ENCODE data around the gene NTRK1. TPM values are rescaled to one million over a fixed set of nuclear protein-coding genes. Genes with fewer than 3 reads are reported as not detected.

Gene NTRK1
- total RNA-seq, 2 experiments from 2014 or later: 2.8 to 8.8 TPM

DNA sequence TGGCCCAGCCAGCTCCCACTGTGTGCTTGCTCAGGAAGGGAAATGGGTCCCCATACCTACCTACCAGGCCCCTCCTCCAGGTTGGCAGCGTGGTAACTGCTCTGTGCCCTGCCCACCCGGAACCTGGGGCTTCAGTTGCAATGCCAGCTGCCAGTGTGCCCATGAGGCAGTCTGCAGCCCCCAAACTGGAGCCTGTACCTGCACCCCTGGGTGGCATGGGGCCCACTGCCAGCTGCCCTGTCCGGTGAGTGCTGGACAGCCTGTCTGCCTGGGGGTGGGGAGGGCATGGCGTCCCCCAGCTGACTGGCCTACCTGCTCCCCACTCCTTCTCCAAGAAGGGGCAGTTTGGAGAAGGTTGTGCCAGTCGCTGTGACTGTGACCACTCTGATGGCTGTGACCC is 49.0 kb downstream of the NTRK1 start:
- CTCF ChIA-PET: interaction anchor here (0.9 to 3.3 kb wide), 10 partner anchors 15 to 184 kb away, joined by 3 to 56 read pairs (median 4); partner anchors contain the start of genes LRRC71 and PEAR1
- Mint-ChIP-seq H3K4me3 (no peak overlapping the region), H3K9me3 (ENCODE audit: low read depth) (no peaks in the 10 kb centered on the region), H3K27ac (no peak overlapping the region), H3K27me3 (peaks cover 16% of the 10 kb centered on the region), H3K4me1 (no peaks in the 10 kb centered on the region), H3K36me3 (no peaks in the 10 kb centered on the region)
- no peak for DNase-seq
- ATAC-seq: no peak

DNA sequence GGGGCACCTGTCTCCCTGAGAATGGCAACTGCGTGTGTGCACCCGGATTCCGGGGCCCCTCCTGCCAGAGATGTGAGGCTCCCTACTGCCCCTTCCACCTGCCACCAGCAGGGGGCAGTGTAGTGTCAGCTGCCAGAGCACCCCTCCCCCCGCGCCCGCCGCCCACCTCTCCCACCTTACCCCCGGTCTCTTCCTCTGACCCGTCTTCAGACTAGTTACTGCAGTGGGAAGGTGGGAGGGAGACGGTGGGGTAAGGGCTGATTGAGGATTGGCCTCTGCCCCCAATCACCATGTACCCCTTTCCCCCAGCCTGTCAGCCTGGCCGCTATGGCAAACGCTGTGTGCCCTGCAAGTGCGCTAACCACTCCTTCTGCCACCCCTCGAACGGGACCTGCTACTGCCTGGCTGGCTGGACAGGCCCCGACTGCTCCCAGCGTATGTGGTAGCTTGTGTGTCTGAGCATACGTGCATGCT is 49.7 kb downstream of the NTRK1 start:
- ATAC-seq: peak; percentile 66
- DNase-seq: peak; percentile 65
- Mint-ChIP-seq H3K36me3 (no peaks in the 10 kb centered on the region), H3K4me3 (no peak overlapping the region), H3K27me3 (peaks cover 21% of the 10 kb centered on the region), H3K27ac (no peak overlapping the region), H3K4me1 (no peaks in the 10 kb centered on the region), H3K9me3 (ENCODE audit: low read depth) (no peaks in the 10 kb centered on the region)
- CTCF ChIA-PET: interaction anchor here (0.7 to 3.3 kb wide), 14 partner anchors 14 to 180 kb away, joined by 3 to 56 read pairs (median 4); partner anchors contain the start of genes LRRC71 and PEAR1

DNA sequence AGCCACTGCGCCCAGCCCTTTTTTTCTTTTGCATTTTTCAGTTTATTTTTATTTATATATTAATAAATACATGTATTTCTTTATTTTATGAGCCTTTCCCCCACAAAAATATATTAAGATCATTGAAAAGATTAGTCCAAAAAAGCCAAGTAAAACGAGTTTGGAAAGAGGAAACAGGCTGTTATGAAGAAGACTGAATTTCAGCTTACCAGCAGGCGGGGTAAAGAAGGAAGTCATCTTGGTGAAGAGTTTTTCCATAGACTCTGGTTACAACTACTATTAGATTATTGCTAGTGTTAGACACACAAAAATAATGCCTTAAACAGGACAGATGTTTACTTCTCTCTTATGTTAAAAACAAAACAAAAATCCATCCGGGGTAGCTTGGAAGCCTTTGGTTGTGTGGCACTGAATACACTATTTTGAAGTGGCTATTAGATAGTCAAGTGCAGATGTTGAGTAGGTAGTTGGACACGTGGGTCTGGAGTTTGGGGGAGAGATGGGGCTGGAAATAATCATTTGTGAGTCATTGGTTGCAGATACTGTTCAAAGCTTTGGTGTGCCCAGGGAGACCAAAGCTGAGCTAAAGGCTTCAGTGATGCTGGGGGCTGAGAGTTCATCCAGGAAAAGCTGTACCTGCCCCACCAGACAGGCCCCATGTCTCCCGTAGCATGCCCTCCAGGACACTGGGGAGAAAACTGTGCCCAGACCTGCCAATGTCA is 51.1 kb downstream of the NTRK1 start:
- H3K27me3 Mint-ChIP-seq: peaks cover 32% of the 10 kb centered on the region
- DNase-seq: no peak
- no peaks in the 10 kb centered on the region for H3K4me1 Mint-ChIP-seq
- H3K36me3 Mint-ChIP-seq: no peaks in the 10 kb centered on the region
- ATAC-seq: no peak
- no peak overlapping the region for H3K27ac Mint-ChIP-seq
- CTCF ChIA-PET: interaction anchor here (1.0 to 3.3 kb wide), 8 partner anchors 13 to 163 kb away, joined by 3 to 56 read pairs (median 4); partner anchors contain the start of gene LRRC71
- H3K4me3 Mint-ChIP-seq: no peak overlapping the region
- no peaks in the 10 kb centered on the region for H3K9me3 Mint-ChIP-seq (ENCODE audit: low read depth)

DNA sequence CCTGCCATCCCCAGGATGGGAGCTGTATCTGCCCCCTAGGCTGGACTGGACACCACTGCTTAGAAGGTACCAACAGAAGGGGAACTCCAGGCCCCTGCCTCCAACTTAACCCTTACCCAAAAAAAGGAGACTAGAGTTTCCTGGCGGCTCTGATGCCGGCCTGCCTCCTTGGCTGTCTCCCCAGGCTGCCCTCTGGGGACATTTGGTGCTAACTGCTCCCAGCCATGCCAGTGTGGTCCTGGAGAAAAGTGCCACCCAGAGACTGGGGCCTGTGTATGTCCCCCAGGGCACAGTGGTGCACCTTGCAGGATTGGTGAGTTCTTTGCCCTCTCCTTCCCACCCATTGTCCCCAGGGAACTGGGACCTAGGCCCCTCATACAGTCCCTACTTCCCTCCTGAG is 51.6 kb downstream of the NTRK1 start:
- H3K27ac Mint-ChIP-seq: no peak overlapping the region
- no peaks in the 10 kb centered on the region for H3K4me1 Mint-ChIP-seq
- no peaks in the 10 kb centered on the region for H3K9me3 Mint-ChIP-seq (ENCODE audit: low read depth)
- H3K4me3 Mint-ChIP-seq: no peak overlapping the region
- CTCF ChIA-PET: interaction anchor here (1.0 to 3.3 kb wide), 7 partner anchors 12 to 162 kb away, joined by 3 to 56 read pairs (median 3); partner anchors contain the start of gene LRRC71
- DNase-seq (no peak), ATAC-seq (no peak)
- H3K27me3 Mint-ChIP-seq: peaks cover 37% of the 10 kb centered on the region
- no peaks in the 10 kb centered on the region for H3K36me3 Mint-ChIP-seq

DNA sequence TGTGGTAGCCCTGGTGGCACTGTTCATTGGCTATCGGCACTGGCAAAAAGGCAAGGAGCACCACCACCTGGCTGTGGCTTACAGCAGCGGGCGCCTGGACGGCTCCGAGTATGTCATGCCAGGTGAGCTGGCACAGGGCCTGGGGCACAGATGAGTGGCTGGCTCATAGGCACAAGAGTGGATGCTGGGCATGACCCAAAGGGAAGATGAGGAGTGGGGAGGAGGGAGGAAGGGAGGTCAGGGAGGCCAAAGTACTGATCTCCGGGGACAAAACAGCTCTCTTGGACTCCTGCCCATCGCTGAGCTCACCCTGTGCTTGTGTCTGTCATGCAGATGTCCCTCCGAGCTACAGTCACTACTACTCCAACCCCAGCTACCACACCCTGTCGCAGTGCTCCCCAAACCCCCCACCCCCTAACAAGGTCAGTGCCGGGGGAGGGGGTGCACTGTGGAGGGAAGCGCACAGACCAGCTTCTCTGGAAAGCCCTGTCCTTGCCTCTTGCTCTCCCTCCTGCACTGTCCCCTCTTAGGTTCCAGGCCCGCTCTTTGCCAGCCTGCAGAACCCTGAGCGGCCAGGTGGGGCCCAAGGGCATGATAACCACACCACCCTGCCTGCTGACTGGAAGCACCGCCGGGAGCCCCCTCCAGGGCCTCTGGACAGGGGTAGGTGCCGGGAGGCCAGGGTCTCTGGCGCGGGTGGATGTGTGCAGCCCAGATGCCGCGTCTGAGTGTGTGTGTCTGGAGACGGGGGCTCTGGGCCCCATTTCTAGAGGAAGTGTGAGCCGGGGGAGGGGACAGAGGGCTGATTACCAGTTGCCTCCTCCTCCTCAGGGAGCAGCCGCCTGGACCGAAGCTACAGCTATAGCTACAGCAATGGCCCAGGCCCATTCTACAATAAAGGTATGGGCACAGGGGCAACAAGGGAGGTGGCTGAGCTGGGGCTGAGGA is 52.5 kb downstream of the NTRK1 start:
- DNase-seq: no peak
- H3K27ac Mint-ChIP-seq: no peak overlapping the region
- H3K9me3 Mint-ChIP-seq (ENCODE audit: low read depth): no peaks in the 10 kb centered on the region
- CTCF ChIA-PET: interaction anchor here (1.2 to 1.6 kb wide), 3 partner anchors 14 to 161 kb away, joined by 3 to 4 read pairs (median 3); no protein-coding TSS in a partner anchor
- no peaks in the 10 kb centered on the region for H3K36me3 Mint-ChIP-seq
- no peak overlapping the region for H3K4me3 Mint-ChIP-seq
- no peaks in the 10 kb centered on the region for H3K4me1 Mint-ChIP-seq
- peaks cover 41% of the 10 kb centered on the region for H3K27me3 Mint-ChIP-seq
- no peak for ATAC-seq

DNA sequence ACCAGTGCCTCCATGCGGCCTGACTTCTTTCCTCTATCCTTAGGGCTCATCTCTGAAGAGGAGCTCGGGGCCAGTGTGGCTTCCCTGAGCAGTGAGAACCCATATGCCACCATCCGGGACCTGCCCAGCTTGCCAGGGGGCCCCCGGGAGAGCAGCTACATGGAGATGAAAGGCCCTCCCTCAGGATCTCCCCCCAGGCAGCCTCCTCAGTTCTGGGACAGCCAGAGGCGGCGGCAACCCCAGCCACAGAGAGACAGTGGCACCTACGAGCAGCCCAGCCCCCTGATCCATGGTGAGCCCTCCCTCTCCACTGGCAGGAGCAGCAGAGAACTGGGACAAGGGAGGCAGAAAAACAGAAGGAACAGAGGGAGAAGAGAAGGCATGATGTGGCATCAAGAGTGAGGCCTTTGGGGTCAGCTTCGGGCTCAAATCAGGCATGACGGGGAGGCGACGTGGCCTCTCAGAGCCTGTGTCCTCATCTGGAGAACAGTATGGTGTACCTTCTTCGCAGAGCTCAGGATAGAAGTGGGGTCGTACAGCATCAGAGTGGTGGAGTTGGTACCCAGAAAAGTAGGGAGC is 53.2 kb downstream of the NTRK1 start:
- Mint-ChIP-seq H3K27ac (no peak overlapping the region), H3K36me3 (no peaks in the 10 kb centered on the region), H3K4me3 (no peak overlapping the region), H3K27me3 (peaks cover 48% of the 10 kb centered on the region), H3K9me3 (ENCODE audit: low read depth) (no peaks in the 10 kb centered on the region), H3K4me1 (no peaks in the 10 kb centered on the region)
- no peak for DNase-seq
- CTCF ChIA-PET: interaction anchor here (1.2 to 1.6 kb wide), 3 partner anchors 13 to 160 kb away, joined by 3 to 4 read pairs (median 3); no protein-coding TSS in a partner anchor
- no peak for ATAC-seq

DNA sequence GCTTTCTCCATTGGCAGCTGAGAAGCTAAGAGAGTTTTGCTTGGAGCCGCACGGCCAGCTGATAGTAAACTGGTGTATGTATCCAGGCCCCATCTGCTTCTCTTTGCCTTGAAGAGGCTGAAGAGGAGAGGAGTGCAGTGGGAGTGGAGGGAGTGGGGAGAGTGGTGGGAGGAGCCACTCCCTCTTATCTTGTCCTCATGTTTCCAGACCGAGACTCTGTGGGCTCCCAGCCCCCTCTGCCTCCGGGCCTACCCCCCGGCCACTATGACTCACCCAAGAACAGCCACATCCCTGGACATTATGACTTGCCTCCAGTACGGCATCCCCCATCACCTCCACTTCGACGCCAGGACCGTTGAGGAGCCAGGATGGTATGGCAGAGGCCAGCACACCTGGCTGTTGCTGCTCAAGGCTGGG is 53.8 kb downstream of the NTRK1 start:
- no peak for DNase-seq
- CTCF ChIA-PET: no interaction called here
- Mint-ChIP-seq H3K4me1 (no peaks in the 10 kb centered on the region), H3K36me3 (no peaks in the 10 kb centered on the region), H3K4me3 (no peak overlapping the region), H3K9me3 (ENCODE audit: low read depth) (no peaks in the 10 kb centered on the region), H3K27ac (no peak overlapping the region), H3K27me3 (peaks cover 53% of the 10 kb centered on the region)
- ATAC-seq: no peak

DNA sequence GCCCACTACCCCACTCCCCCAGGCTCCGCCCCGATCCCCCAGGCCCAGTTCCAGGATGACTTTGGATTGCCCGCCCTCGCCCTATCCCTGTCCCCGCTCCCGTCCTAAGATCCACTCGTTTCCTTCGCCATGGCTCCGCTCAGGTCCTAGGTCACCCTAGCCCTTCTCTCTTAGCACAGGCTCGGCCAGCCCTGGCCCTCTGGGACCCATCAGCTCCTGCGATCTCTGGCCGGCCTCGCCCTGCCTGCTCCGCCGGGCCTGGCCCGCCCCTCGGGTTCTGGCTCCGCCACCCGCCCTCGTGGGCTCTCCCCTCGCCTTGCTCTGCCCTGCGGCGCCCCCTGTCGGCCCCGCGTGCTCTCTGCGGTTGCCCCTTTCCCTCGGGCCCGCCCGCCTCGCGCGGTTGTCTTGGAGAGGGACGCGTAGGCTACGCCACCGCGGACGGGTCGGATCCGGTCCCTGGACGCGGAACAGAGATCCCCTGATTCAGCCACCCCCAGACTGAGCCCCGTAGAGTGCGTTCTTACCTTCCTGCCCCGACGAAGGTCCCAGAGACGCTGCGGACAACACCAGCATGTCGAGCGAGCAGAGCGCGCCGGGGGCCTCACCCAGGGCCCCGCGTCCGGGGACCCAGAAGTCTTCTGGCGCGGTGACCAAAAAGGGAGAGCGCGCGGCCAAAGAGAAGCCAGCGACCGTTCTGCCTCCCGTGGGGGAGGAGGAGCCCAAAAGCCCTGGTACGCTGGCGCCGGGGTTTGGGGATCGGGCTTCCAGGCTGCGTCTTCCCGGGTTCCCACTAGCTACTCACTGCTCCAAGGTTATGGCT is 59.8 kb downstream of the NTRK1 start, which contains the start of gene LRRC71:
Gene LRRC71 (plus strand): TSS at position 400 of the 820 bp plus-strand sequence. CDS start 172 bp downstream, at position 572.
- CTCF ChIA-PET: interaction anchor here (0.8 to 10.5 kb wide), 6 partner anchors 10 to 195 kb away, joined by 3 to 56 read pairs (median 4); partner anchors contain the start of gene NTRK1
- Mint-ChIP-seq H3K27me3 (peaks cover 87% of the 10 kb centered on the region), H3K27ac (no peak within 1 kb of the TSS), H3K9me3 (ENCODE audit: low read depth) (no peaks in the 10 kb centered on the region), H3K36me3 (no peaks in the 10 kb centered on the region), H3K4me1 (peaks cover 7% of the 10 kb centered on the region), H3K4me3 (no peak within 1 kb of the TSS)
- ATAC-seq (peak; percentile 88), DNase-seq (peak; percentile 68)

DNA sequence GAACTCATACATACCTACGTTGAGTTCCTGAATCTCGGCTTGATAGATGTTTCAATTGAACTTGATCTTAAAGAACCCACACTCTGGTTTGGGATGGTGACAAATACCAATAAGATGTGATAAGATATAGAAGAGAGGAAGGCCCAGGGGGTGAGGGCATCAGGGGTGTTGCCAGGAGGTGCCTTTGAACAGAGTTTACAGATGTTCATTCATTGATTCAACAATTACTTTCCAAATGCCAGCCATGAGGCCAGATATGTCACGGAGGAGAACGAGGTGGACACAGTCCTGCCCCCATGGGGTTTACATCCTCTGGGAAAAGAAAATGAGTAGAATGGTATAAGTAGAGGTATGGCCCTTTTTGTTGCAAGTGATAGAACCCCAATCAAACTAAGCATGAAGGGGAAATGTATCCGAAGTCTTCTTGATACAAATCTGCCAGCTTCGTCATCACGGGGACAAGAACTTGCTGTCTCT is 60.4 kb downstream of the NTRK1 start:
- DNase-seq: no peak
- Mint-ChIP-seq H3K9me3 (ENCODE audit: low read depth) (no peaks in the 10 kb centered on the region), H3K27me3 (peaks cover 90% of the 10 kb centered on the region), H3K27ac (no peak overlapping the region), H3K4me3 (no peak overlapping the region), H3K4me1 (peaks cover 12% of the 10 kb centered on the region), H3K36me3 (no peaks in the 10 kb centered on the region)
- CTCF ChIA-PET: interaction anchor here (10.5 kb wide), 1 partner anchor 11 kb away, joined by 56 read pairs; no protein-coding TSS in a partner anchor
- no peak for ATAC-seq

DNA sequence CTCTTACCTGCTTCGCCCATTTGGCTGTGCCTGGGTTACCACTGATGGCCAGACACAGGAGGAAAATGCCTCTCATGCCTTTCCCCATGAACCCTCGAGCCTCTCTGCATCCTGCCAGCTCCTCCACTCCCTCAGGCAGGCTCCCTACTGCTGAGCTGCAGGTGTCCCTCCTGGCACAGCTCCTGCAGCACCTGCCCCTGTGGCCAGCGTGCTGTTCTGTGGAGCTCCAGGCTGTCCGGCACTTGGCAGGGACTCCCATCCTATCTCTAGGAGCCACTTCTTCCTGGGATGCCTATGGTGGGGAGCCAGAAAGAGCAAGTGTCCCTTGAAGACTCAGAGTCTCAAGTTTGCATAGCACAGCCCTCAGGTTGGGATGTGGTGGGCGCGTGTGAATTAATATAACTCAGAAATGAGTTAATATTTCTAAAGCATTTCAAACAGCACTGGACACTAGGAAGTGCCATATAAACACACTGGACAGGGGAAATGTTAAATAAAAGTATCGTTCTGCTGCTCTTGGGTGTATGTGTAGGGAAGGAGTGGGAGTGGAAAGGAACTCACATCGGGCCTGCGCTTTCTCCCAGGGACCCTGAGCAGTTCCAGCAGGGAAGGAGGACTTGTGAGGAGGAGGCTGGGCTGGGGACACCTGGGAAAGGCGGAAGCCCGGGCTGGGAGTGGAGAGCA is 62.5 kb downstream of the NTRK1 start:
- DNase-seq (no peak), ATAC-seq (no peak)
- peaks cover 29% of the 10 kb centered on the region for H3K4me1 Mint-ChIP-seq
- CTCF ChIA-PET: interaction anchor here (1.0 to 10.5 kb wide), 3 partner anchors 13 to 84 kb away, joined by 3 to 56 read pairs (median 12); no protein-coding TSS in a partner anchor
- no peak overlapping the region for H3K27ac Mint-ChIP-seq
- no peak overlapping the region for H3K4me3 Mint-ChIP-seq
- H3K27me3 Mint-ChIP-seq: peaks cover 94% of the 10 kb centered on the region
- no peaks in the 10 kb centered on the region for H3K9me3 Mint-ChIP-seq (ENCODE audit: low read depth)
- no peaks in the 10 kb centered on the region for H3K36me3 Mint-ChIP-seq

DNA sequence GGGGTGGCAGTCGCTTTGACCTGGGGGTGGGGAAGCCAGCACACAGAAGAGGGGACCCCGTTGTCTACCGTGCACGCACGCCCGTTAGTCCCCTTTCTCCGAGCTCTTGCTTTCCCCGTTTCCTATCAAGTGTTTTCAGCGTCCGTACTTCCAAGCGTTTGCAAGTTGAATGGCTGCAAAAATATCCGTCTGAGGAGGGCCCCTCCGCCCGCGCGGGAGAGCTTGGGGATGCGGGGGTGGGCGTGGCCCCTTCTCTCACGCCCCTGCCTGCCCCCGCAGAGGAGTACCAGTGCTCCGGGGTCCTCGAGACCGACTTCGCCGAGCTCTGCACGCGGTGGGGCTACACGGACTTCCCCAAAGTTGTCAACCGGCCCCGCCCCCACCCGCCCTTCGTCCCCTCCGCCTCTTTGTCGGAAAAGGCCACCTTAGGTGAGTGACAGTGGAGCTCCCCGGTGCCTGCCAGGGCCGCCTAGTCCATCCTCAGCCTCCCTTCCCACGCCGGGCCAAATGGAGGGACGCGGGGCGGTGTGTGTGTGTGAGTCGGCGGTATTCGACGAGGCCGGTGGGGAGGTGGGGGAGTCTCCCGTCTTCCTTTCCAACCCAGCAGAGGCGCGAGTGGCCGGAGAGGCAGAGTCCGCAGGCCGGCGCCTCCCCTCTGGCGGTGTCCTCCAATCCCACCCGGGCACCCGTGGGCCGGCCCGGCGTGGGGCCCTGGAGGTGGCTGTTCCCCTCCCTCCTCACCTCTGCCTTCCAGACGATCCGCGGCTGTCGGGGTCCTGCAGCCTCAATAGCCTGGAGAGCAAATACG is 63.2 kb downstream of the NTRK1 start:
- CTCF ChIA-PET: interaction anchor here (1.0 to 10.5 kb wide), 4 partner anchors 13 to 150 kb away, joined by 3 to 56 read pairs (median 8); no protein-coding TSS in a partner anchor
- Mint-ChIP-seq H3K36me3 (no peaks in the 10 kb centered on the region), H3K27ac (no peak overlapping the region), H3K4me1 (peaks cover 30% of the 10 kb centered on the region), H3K27me3 (peaks cover 95% of the 10 kb centered on the region), H3K4me3 (no peak overlapping the region), H3K9me3 (ENCODE audit: low read depth) (no peaks in the 10 kb centered on the region)
- DNase-seq (no peak), ATAC-seq (no peak)

All from activated CD8-positive, alpha-beta memory T cell treated with anti-CD3 and anti-CD28 coated beads, Interleukin-2, amount 10 ng/mL, durations not matched to agents 7 days and 5 days (primary cell).